ENCODE results near the gene TSHR.

- TF ChIP-seq POLR2A (IDR thresholded peaks at IDR 0.05), result no peak
- TF ChIP-seq CTCF (IDR thresholded peaks at IDR 0.05), result no peak
Observed at GRCh38 chr14:80992580-80992979, 37.2 kb downstream of the TSHR start.
